ENCODE data around the gene POMZP3.
"Not testable (repeated sequence)": the region's sequence is repeated elsewhere in the genome, so short reads cannot be mapped to it uniquely, and the experiment has no call there.

DNA sequence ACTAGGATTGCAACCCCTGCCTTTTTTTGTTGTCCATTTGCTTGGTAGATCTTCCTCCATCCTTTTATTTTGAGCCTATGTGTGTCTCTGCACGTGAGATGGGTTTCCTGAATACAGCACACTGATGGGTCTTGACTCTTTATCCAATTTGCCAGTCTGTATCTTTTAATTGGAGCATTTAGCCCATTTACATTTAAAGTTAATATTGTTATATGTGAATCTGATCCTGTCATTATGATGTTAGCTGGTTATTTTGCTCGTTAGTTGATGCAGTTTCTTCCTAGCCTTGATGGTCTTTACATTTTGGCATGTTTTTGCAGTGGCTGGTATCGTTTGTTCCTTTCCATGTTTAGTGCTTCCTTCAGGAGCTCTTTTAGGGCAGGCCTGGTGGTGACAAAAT lies 62.1 kb downstream of the POMZP3 start:
- TF ChIP-seq, protein P1, sequence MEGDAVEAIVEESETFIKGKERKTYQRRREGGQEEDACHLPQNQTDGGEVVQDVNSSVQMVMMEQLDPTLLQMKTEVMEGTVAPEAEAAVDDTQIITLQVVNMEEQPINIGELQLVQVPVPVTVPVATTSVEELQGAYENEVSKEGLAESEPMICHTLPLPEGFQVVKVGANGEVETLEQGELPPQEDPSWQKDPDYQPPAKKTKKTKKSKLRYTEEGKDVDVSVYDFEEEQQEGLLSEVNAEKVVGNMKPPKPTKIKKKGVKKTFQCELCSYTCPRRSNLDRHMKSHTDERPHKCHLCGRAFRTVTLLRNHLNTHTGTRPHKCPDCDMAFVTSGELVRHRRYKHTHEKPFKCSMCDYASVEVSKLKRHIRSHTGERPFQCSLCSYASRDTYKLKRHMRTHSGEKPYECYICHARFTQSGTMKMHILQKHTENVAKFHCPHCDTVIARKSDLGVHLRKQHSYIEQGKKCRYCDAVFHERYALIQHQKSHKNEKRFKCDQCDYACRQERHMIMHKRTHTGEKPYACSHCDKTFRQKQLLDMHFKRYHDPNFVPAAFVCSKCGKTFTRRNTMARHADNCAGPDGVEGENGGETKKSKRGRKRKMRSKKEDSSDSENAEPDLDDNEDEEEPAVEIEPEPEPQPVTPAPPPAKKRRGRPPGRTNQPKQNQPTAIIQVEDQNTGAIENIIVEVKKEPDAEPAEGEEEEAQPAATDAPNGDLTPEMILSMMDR (IDR thresholded peaks at IDR 0.05) = not testable (repeated sequence)
- not testable (repeated sequence) for TF ChIP-seq EP300, POLR2A, POLR2AphosphoS5 (IDR thresholded peaks at IDR 0.05)

All from stomach (tissue), 4 donors.